Regular cardiac myocyte (primary cell): Measurements from ENCODE around the gene RTP4. TPM values are rescaled to one million over a fixed set of nuclear protein-coding genes. Genes with fewer than 3 reads are reported as not detected.

Experiments
- total RNA-seq: library from RNA; depleted of rRNA; stranded (reverse); fragments of >200 nt; gene quantifications from 2 replicates; pipeline ENCODE4 v1.2.3, GENCODE V29; 2014

Gene RTP4, protein sequence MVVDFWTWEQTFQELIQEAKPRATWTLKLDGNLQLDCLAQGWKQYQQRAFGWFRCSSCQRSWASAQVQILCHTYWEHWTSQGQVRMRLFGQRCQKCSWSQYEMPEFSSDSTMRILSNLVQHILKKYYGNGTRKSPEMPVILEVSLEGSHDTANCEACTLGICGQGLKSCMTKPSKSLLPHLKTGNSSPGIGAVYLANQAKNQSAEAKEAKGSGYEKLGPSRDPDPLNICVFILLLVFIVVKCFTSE
- 0.58 and 0.85 TPM in 2 replicates for total RNA-seq

DNA sequence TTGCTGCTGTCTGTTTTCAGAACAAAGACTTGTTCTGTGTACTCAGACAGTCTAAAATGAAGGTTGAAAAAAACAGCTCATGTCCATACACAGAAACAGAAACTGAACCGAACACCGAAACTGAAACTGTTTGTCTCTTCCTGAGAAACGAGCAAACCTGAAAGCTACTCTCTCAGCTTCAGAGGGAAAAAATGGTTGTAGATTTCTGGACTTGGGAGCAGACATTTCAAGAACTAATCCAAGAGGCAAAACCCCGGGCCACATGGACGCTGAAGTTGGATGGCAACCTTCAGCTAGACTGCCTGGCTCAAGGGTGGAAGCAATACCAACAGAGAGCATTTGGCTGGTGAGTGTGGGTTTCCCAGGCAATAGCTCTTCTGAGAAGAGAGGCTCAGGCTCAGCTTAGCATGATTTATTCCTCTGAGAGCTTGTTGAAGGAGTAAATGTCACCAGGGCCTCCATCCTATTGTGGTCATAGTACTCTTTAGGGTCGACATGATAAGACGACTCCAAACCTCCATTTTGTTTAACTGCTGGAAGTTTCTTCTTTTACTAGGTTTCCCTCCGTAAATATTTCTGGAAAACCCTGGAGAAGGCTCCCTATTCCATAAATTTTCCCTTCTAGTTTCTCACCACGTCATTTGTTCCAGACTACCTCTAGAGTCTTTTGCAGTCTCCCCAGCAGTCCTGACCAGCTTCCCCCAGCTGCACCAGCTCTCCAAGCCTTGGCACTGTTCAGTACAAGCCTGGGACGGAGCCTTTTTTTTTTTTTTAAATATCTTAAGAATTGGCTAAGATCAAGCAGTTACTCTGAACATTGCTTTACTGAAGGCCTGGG is at the start of gene RTP4:
RTP4 (plus strand) TSS at position 135 of the 838 bp plus-strand sequence; CDS start at position 192, 57 bp downstream.

Other genes with a start within 250 kb of the RTP4 start
- 10.7 and 42.0 TPM in 2 replicates for gene RPL39L, start 228.9 kb upstream of the RTP4 start, total RNA-seq
- under 0.01 TPM in 1 of 2 replicates, not detected in the other for gene RTP1, start 170.9 kb upstream of the RTP4 start, total RNA-seq
- gene MASP1, start 76.6 kb upstream of the RTP4 start, total RNA-seq: 2.5 and 6.2 TPM in 2 replicates